PC-9 (cell line): Measurements from ENCODE around the gene IGSF22.

Experiments
- EZH2 ChIP-seq: fragments of 200-600 bp; sonication (generic); IDR thresholded peaks from 2 replicates; pipeline ENCODE4 v1.8.0; 2017; ENCODE audit warnings: antibody characterized with exemption, low read depth
- TF ChIP-seq, protein P1 (sequence below): fragments of 200-600 bp; sonication (generic); conservative IDR thresholded peaks from 2 replicates; pipeline ENCODE4 v1.6.1; 2017; ENCODE audit warnings: mixed run types, antibody characterized with exemption, mild to moderate bottlenecking, moderate library complexity

GRCh38 chr11:18752502-18752901 lies 26.5 kb upstream of the IGSF22 start:
- TF ChIP-seq, protein P1, sequence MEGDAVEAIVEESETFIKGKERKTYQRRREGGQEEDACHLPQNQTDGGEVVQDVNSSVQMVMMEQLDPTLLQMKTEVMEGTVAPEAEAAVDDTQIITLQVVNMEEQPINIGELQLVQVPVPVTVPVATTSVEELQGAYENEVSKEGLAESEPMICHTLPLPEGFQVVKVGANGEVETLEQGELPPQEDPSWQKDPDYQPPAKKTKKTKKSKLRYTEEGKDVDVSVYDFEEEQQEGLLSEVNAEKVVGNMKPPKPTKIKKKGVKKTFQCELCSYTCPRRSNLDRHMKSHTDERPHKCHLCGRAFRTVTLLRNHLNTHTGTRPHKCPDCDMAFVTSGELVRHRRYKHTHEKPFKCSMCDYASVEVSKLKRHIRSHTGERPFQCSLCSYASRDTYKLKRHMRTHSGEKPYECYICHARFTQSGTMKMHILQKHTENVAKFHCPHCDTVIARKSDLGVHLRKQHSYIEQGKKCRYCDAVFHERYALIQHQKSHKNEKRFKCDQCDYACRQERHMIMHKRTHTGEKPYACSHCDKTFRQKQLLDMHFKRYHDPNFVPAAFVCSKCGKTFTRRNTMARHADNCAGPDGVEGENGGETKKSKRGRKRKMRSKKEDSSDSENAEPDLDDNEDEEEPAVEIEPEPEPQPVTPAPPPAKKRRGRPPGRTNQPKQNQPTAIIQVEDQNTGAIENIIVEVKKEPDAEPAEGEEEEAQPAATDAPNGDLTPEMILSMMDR: no peak
- TF ChIP-seq EZH2: no peak
